SK-N-SH (cell line): ENCODE results near the gene GIMAP2. TPM values are rescaled to one million over a fixed set of nuclear protein-coding genes. Genes with fewer than 3 reads are reported as not detected.

ENCODE experiments used
- CTCF ChIA-PET: fragments of 300-600, 350-600 bp; formaldehyde crosslinking; extraction: SDS; loops from one replicate; lab custom pipeline; 2021; lab: Yijun Ruan, JAX
- POLR2A ChIA-PET: fragments of 350-600 bp; sonication (Branson Sonifier 250); formaldehyde crosslinking; extraction: SDS; loops from one replicate; lab custom pipeline; 2020; ENCODE audit warnings: antibody characterized with exemption, inconsistent platforms; lab: Yijun Ruan, JAX
- DNase-seq: peaks from one replicate; pipeline ENCODE4 v3.0.0; 2012
- H2AFZ ChIP-seq: fragments of 200-600 bp; sonication (generic); 2 replicates; pipeline ENCODE4 v1.8.1; 2016; ENCODE audit warnings: antibody characterized with exemption, mild to moderate bottlenecking, low read depth
- H3F3A ChIP-seq: fragments of 200-600 bp; sonication (generic); replicated peaks from 2 replicates; pipeline ENCODE3; 2016; ENCODE audit warnings: antibody characterized with exemption, mild to moderate bottlenecking; ENCODE audit not compliant: insufficient read depth
- H3K27ac ChIP-seq, 2 experiments: fragments of 200-500 bp in 1 of 2; fragments of 200-600 bp in 1 of 2; sonication (Bioruptor generic) in 1 of 2; sonication (generic), shearing (Covaris generic) in 1 of 2; 2 replicates each; pipeline versions ENCODE4 v1.5.1 to v1.6.1; 2014 to 2016; ENCODE audit warnings: low read depth in 2 of 2, inconsistent platforms in 1 of 2, low read length in 1 of 2, mild to moderate bottlenecking in 1 of 2, mixed read lengths in 1 of 2
- H3K27me3 ChIP-seq: fragments of 200-600 bp; sonication (generic), shearing (Covaris generic); 2 replicates; pipeline ENCODE4 v1.6.1; 2016; ENCODE audit warnings: mixed run types; ENCODE audit not compliant: insufficient read depth
- H3K36me3 ChIP-seq, 2 experiments: fragments of 200-500 bp in 1 of 2; fragments of 200-600 bp in 1 of 2; sonication (Bioruptor generic) in 1 of 2; sonication (generic) in 1 of 2; replicated peaks in 1 of 2; 2 replicates each; pipeline versions ENCODE3 to v1.5.1; 2014 to 2016; ENCODE audit warnings: low read length in 1 of 2, mild to moderate bottlenecking in 1 of 2; ENCODE audit not compliant: insufficient read depth in 2 of 2, control insufficient read depth in 1 of 2
- H3K4me1 ChIP-seq, 2 experiments: fragments of 200-500 bp in 1 of 2; fragments of 200-600 bp in 1 of 2; sonication (Bioruptor generic) in 1 of 2; sonication (generic), shearing (Covaris generic) in 1 of 2; 2 replicates each; pipeline versions ENCODE4 v1.5.1 to v1.6.1; 2014 to 2016; ENCODE audit warnings: low read depth in 1 of 2, low read length in 1 of 2, mixed run types in 1 of 2; ENCODE audit not compliant: insufficient read depth in 2 of 2, control insufficient read depth in 1 of 2
- H3K4me2 ChIP-seq: fragments of 200-600 bp; sonication (generic), shearing (Covaris generic); 2 replicates; pipeline ENCODE4 v1.6.1; 2017; ENCODE audit warnings: mixed run types
- H3K4me3 ChIP-seq, 2 experiments: fragments of 200-500 bp in 1 of 2; fragments of 200-600 bp in 1 of 2; sonication (Bioruptor generic) in 1 of 2; sonication (generic), shearing (Covaris generic) in 1 of 2; 2 replicates each; pipeline versions ENCODE4 v1.5.1 to v1.8.1; 2014 to 2016; ENCODE audit warnings: low read depth in 2 of 2, inconsistent platforms in 1 of 2, low read length in 1 of 2, mild to moderate bottlenecking in 1 of 2, mixed read lengths in 1 of 2, moderate library complexity in 1 of 2
- H3K79me2 ChIP-seq: fragments of 200-600 bp; sonication (generic); 2 replicates; pipeline ENCODE4 v1.8.1; 2017; ENCODE audit warnings: mild to moderate bottlenecking; ENCODE audit not compliant: insufficient read depth
- H3K9ac ChIP-seq: fragments of 200-600 bp; sonication (generic); 2 replicates; pipeline ENCODE4 v1.6.1; 2017; ENCODE audit warnings: mixed run types
- H3K9me2 ChIP-seq: fragments of 200-600 bp; sonication (generic); 2 replicates; pipeline ENCODE4 v1.6.1; 2017; ENCODE audit warnings: mixed run types
- H3K9me3 ChIP-seq: fragments of 200-600 bp; sonication (generic); 2 replicates; pipeline ENCODE4 v1.6.1; 2017; ENCODE audit warnings: mixed run types, mild to moderate bottlenecking, moderate library complexity
- H4K20me1 ChIP-seq: fragments of 200-600 bp; sonication (generic); 2 replicates; pipeline ENCODE4 v1.6.1; 2017; ENCODE audit warnings: mild to moderate bottlenecking, mixed run types; ENCODE audit not compliant: insufficient read depth
- ELF1 ChIP-seq: IDR thresholded peaks from 2 replicates; pipeline ENCODE4 v1.4.0; 2012
- EZH2phosphoT487 ChIP-seq: fragments of 200-600 bp; sonication (generic); IDR thresholded peaks from 2 replicates; pipeline ENCODE4 v1.6.1; 2017; ENCODE audit warnings: low read depth, mixed run types, mild to moderate bottlenecking, antibody characterized with exemption, moderate library complexity, borderline replicate concordance
- FOSL2 ChIP-seq: IDR thresholded peaks from 2 replicates; pipeline ENCODE4 v1.4.0; 2012; ENCODE audit warnings: low read depth, mild to moderate bottlenecking, moderate library complexity, borderline replicate concordance
- FOXJ3 ChIP-seq: sonication (generic); formaldehyde crosslinking; IDR thresholded peaks from 2 replicates; pipeline ENCODE4 v1.5.1; 2020; ENCODE audit warnings: mild to moderate bottlenecking, missing genetic modification reagents
- MXI1 ChIP-seq: IDR thresholded peaks from 2 replicates; pipeline ENCODE4 v1.6.1; 2012; ENCODE audit warnings: mild to moderate bottlenecking, low read depth, low read length, improper control_type of control experiment
- NFIC ChIP-seq: IDR thresholded peaks from 2 replicates; pipeline ENCODE4 v1.4.0; 2012; ENCODE audit warnings: borderline replicate concordance
- NRF1 ChIP-seq: IDR thresholded peaks from 2 replicates; pipeline ENCODE4 v1.6.1; 2012; ENCODE audit warnings: low read depth, mild to moderate bottlenecking, low read length
- PBX3 ChIP-seq: IDR thresholded peaks from 2 replicates; pipeline ENCODE4; 2012
- POLR2AphosphoS5 ChIP-seq: IDR thresholded peaks from 2 replicates; pipeline ENCODE4 v1.6.1; 2012; ENCODE audit warnings: low read depth, low read length
- RCOR1 ChIP-seq: fragments of 150-350 bp; IDR thresholded peaks from 2 replicates; pipeline ENCODE4 v1.6.1; 2017; ENCODE audit warnings: antibody characterized with exemption, low read length
- RXRA ChIP-seq: IDR thresholded peaks from 2 replicates; pipeline ENCODE4 v1.4.0; 2012; ENCODE audit warnings: low read depth, mild to moderate bottlenecking, borderline replicate concordance
- SIN3A ChIP-seq: IDR thresholded peaks from 2 replicates; pipeline ENCODE4 v1.6.1; 2012; ENCODE audit warnings: low read depth, mild to moderate bottlenecking, low read length, moderate library complexity, borderline replicate concordance
- SMC3 ChIP-seq: IDR thresholded peaks from 2 replicates; pipeline ENCODE4 v1.6.1; 2012; ENCODE audit warnings: low read depth, low read length, improper control_type of control experiment
- USF2 ChIP-seq: fragments of 150-350 bp; IDR thresholded peaks from 2 replicates; pipeline ENCODE4 v1.6.1; 2017; ENCODE audit warnings: antibody characterized with exemption, low read length, low read depth, borderline replicate concordance
- YY1 ChIP-seq: IDR thresholded peaks from 2 replicates; pipeline ENCODE4 v1.4.0; 2012; ENCODE audit warnings: low read depth, mild to moderate bottlenecking
- ZBTB33 ChIP-seq: IDR thresholded peaks from 2 replicates; pipeline ENCODE4 v1.4.0; 2012; ENCODE audit warnings: low read depth, borderline replicate concordance
- WGBS: methylation state at CpG from one replicate; pipeline ENCODE4 v1.1.6; 2017; ENCODE audit warnings: low lambda C conversion rate; 5-methylcytosine and 5-hydroxymethylcytosine counted together
- polyA plus RNA-seq, 3 experiments: library from polyadenylated mRNA; depleted of rRNA; stranded (reverse); fragments of >200 nt; gene quantifications; 2 replicates each; pipeline ENCODE4 v1.2.3, GENCODE V29; 2012

GIMAP2 gene
- polyA plus RNA-seq, 1 of the 3 experiments (the other 2 are of a cell fraction), result 4.1 TPM

- Histone ChIP-seq H3K79me2 (no peaks in the 10 kb centered on the region), H3K9ac (no peak overlapping the region), H3K4me2 (no peak overlapping the region), H3F3A (no peaks in the 10 kb centered on the region), H3K9me2 (no peaks in the 10 kb centered on the region), H2AFZ (no peak overlapping the region), H4K20me1 (no peaks in the 10 kb centered on the region), H3K4me1 (no peaks in the 10 kb centered on the region), H3K27ac (no peak overlapping the region), H3K9me3 (no peaks in the 10 kb centered on the region), H3K4me3 (no peak overlapping the region), H3K27me3 (peaks cover 49% of the 10 kb centered on the region), H3K36me3 (no peaks in the 10 kb centered on the region)
- CTCF ChIA-PET, result no interaction called here
- WGBS, result 3% methylated on average over 4 of the region's 4 CpGs
- TF ChIP-seq FOSL2, result no peak
- TF ChIP-seq RCOR1, result no peak
- no peak for TF ChIP-seq RXRA
- no peak for TF ChIP-seq POLR2AphosphoS5
- TF ChIP-seq FOXJ3 (CRISPR knock-in tag), result no peak
- no peak for DNase-seq
- POLR2A ChIA-PET, result no interaction called here
These were observed 31.4 kb downstream of the GIMAP2 start for GRCh38 chr7:150716939-150717338.

GRCh38 chr7:150717814-150718420, 32.4 kb downstream of the GIMAP2 start:
- Histone ChIP-seq H3K9me2 (no peaks in the 10 kb centered on the region), H3K4me1 (no peaks in the 10 kb centered on the region), H3K4me2 (no peak overlapping the region), H3K79me2 (no peaks in the 10 kb centered on the region), H3K4me3 (no peak overlapping the region), H3K27ac (no peak overlapping the region), H3K36me3 (no peaks in the 10 kb centered on the region), H3K9me3 (no peaks in the 10 kb centered on the region), H3K27me3 (peaks cover 50% of the 10 kb centered on the region), H3F3A (no peaks in the 10 kb centered on the region), H2AFZ (no peak overlapping the region), H3K9ac (no peak overlapping the region), H4K20me1 (no peaks in the 10 kb centered on the region)
- TF ChIP-seq NFIC, result no peak
- no peak for TF ChIP-seq SMC3
- ChIA-PET CTCF (interaction anchor here (0.7 kb wide), 1 partner anchor 269 kb away, joined by 3 read pairs; no protein-coding TSS in a partner anchor), POLR2A (no interaction called here)
- WGBS, result 3% methylated on average over 4 of the region's 4 CpGs
- DNase-seq, result no peak

- no peaks in the 10 kb centered on the region for H3K4me1 ChIP-seq
- 19% methylated on average over 4 of the region's 4 CpGs for WGBS
- H3K79me2 ChIP-seq, result no peaks in the 10 kb centered on the region
- H4K20me1 ChIP-seq, result no peaks in the 10 kb centered on the region
- DNase-seq, result no peak
- H3K9ac ChIP-seq, result no peak overlapping the region
- H2AFZ ChIP-seq, result no peak overlapping the region
- H3K4me3 ChIP-seq, result no peak overlapping the region
- H3K27me3 ChIP-seq, result peaks cover 50% of the 10 kb centered on the region
- no peak overlapping the region for H3K4me2 ChIP-seq
- no peaks in the 10 kb centered on the region for H3K36me3 ChIP-seq
- ChIA-PET POLR2A (interaction anchor here (0.6 kb wide), 1 partner anchor 322 kb away, joined by 3 read pairs; no protein-coding TSS in a partner anchor), CTCF (interaction anchor here (0.7 to 1.3 kb wide), 2 partner anchors 299 to 364 kb away, joined by 3 to 4 read pairs; no protein-coding TSS in a partner anchor)
- no peaks in the 10 kb centered on the region for H3K9me2 ChIP-seq
- no peaks in the 10 kb centered on the region for H3F3A ChIP-seq
- no peaks in the 10 kb centered on the region for H3K9me3 ChIP-seq
- H3K27ac ChIP-seq, result no peak overlapping the region
- TF ChIP-seq POLR2AphosphoS5 (no peak), YY1 (no peak), PBX3 (no peak), NFIC (no peak), ZBTB33 (no peak), RXRA (no peak), USF2 (no peak), MXI1 (no peak), ELF1 (no peak), EZH2phosphoT487 (no peak), SIN3A (no peak), SMC3 (no peak), NRF1 (no peak)
These were observed 33.9 kb downstream of the GIMAP2 start for GRCh38 chr7:150719436-150719835.
